Astrocyte (in vitro differentiated cells and primary cell): ENCODE measurements around the gene TUBA3C.

Experiments used
- EZH2 ChIP-seq: IDR thresholded peaks from 2 replicates; pipeline ENCODE4 v1.6.1; 2012; ENCODE audit warnings: mild to moderate bottlenecking, low read length, inconsistent platforms; ENCODE audit not compliant: insufficient read depth
- TF ChIP-seq, protein P1 (sequence below): IDR thresholded peaks from 2 replicates; pipeline ENCODE4 v1.5.1; 2011; ENCODE audit warnings: low read depth, mild to moderate bottlenecking, inconsistent platforms, low read length, moderate library complexity; ENCODE audit not compliant: insufficient read depth

DNA sequence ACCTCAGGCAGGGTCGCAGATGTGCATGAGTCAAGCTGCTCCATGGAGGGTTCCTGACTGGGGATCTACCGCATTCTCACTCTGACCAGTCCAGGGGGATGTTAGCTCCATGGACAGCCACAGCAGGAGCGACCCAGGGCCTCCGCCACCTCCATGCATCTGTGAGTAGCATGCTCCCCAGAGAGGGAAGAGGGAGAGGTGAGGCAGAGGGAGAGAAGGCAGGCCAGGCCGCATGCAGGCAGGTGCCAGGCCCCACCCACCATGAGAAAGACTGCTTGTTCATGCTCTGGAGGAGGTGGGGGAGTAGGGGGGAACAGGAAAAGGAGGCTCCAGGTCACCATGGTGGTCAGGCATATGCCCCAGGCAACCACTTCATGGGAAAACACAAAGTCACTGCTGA, 20.3 kb downstream of the TUBA3C start:
- TF ChIP-seq, protein P1, sequence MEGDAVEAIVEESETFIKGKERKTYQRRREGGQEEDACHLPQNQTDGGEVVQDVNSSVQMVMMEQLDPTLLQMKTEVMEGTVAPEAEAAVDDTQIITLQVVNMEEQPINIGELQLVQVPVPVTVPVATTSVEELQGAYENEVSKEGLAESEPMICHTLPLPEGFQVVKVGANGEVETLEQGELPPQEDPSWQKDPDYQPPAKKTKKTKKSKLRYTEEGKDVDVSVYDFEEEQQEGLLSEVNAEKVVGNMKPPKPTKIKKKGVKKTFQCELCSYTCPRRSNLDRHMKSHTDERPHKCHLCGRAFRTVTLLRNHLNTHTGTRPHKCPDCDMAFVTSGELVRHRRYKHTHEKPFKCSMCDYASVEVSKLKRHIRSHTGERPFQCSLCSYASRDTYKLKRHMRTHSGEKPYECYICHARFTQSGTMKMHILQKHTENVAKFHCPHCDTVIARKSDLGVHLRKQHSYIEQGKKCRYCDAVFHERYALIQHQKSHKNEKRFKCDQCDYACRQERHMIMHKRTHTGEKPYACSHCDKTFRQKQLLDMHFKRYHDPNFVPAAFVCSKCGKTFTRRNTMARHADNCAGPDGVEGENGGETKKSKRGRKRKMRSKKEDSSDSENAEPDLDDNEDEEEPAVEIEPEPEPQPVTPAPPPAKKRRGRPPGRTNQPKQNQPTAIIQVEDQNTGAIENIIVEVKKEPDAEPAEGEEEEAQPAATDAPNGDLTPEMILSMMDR, result no peak
- no peak for TF ChIP-seq EZH2
